Astrocyte (in vitro differentiated cells and primary cell): ENCODE results near the gene PPP1R26. TPM values are rescaled to one million over a fixed set of nuclear protein-coding genes. Genes with fewer than 3 reads are reported as not detected.

ENCODE experiments used
- DNase-seq: peaks from one replicate; pipeline ENCODE4 v3.0.0-alpha.2; 2010; ENCODE audit warnings: low read depth
- FAIRE-seq: peaks from 2 replicates; lab custom pipeline; 2011; peaks lifted over from hg19 to GRCh38; lab: Jason Lieb, UNC
- H2AFZ ChIP-seq: 2 replicates; pipeline ENCODE4 v1.6.0; 2012; ENCODE audit warnings: low read depth, low read length, inconsistent platforms
- H3K27ac ChIP-seq: 2 replicates; pipeline ENCODE4 v1.5.1; 2011; ENCODE audit warnings: low read depth, low read length, inconsistent platforms
- H3K27me3 ChIP-seq: 2 replicates; pipeline ENCODE4 v1.6.0; 2011; ENCODE audit warnings: low read length, inconsistent platforms; ENCODE audit not compliant: insufficient read depth
- H3K36me3 ChIP-seq: 2 replicates; pipeline ENCODE4 v1.5.1; 2011; ENCODE audit warnings: low read length, inconsistent platforms; ENCODE audit not compliant: insufficient read depth
- H3K4me1 ChIP-seq: 2 replicates; pipeline ENCODE4 v1.5.1; 2011; ENCODE audit warnings: low read length, inconsistent platforms; ENCODE audit not compliant: insufficient read depth
- H3K4me2 ChIP-seq: 2 replicates; pipeline ENCODE4 v1.6.0; 2012; ENCODE audit warnings: low read length, inconsistent platforms
- H3K4me3 ChIP-seq: 2 replicates; pipeline ENCODE4 v1.5.1; 2011; ENCODE audit warnings: low read depth, mild to moderate bottlenecking, low read length, inconsistent platforms; ENCODE audit not compliant: insufficient read depth
- H3K79me2 ChIP-seq: 2 replicates; pipeline ENCODE4 v1.6.0; 2012; ENCODE audit warnings: mild to moderate bottlenecking, low read length, inconsistent platforms; ENCODE audit not compliant: insufficient read depth
- H3K9ac ChIP-seq: 2 replicates; pipeline ENCODE4 v1.6.0; 2012; ENCODE audit warnings: mild to moderate bottlenecking, low read length, inconsistent platforms
- H3K9me3 ChIP-seq: 2 replicates; pipeline ENCODE4 v1.5.1; 2012; ENCODE audit warnings: low read depth, mild to moderate bottlenecking, low read length, inconsistent platforms; ENCODE audit not compliant: insufficient read depth
- H4K20me1 ChIP-seq: 2 replicates; pipeline ENCODE4 v1.6.0; 2012; ENCODE audit warnings: low read length, inconsistent platforms; ENCODE audit not compliant: insufficient read depth
- H3K27ac Mint-ChIP-seq: one replicate; pipeline ENCODE4 v1.8.0; 2021; ENCODE audit warnings: mild to moderate bottlenecking, mixed read lengths; ENCODE audit not compliant: unreplicated experiment
- H3K27me3 Mint-ChIP-seq: one replicate; pipeline ENCODE4 v1.8.0; 2021; ENCODE audit warnings: low read depth, mixed read lengths; ENCODE audit not compliant: unreplicated experiment
- H3K36me3 Mint-ChIP-seq: one replicate; pipeline ENCODE4 v1.8.0; 2021; ENCODE audit warnings: low read depth, mixed read lengths; ENCODE audit not compliant: unreplicated experiment
- H3K4me1 Mint-ChIP-seq: one replicate; pipeline ENCODE4 v1.8.0; 2021; ENCODE audit warnings: low read depth, mixed read lengths; ENCODE audit not compliant: unreplicated experiment
- H3K4me3 Mint-ChIP-seq: one replicate; pipeline ENCODE4 v1.8.0; 2021; ENCODE audit warnings: mild to moderate bottlenecking, moderate library complexity, mixed read lengths; ENCODE audit not compliant: unreplicated experiment
- H3K9me3 Mint-ChIP-seq: one replicate; pipeline ENCODE4 v1.8.0; 2021; ENCODE audit warnings: mild to moderate bottlenecking, mixed read lengths; ENCODE audit not compliant: unreplicated experiment
- EZH2 ChIP-seq: IDR thresholded peaks from 2 replicates; pipeline ENCODE4 v1.6.1; 2012; ENCODE audit warnings: mild to moderate bottlenecking, low read length, inconsistent platforms; ENCODE audit not compliant: insufficient read depth
- total RNA-seq: library from RNA; stranded (reverse); gene quantifications from 2 replicates; pipeline ENCODE4 v1.2.1, GENCODE V29; 2021
- TF ChIP-seq, protein P1 (sequence below): IDR thresholded peaks from 2 replicates; pipeline ENCODE4 v1.5.1; 2011; ENCODE audit warnings: low read depth, mild to moderate bottlenecking, inconsistent platforms, low read length, moderate library complexity; ENCODE audit not compliant: insufficient read depth

PPP1R26 gene
- total RNA-seq, 1 donor from 2014 or later = 10.6 TPM

GRCh38 chr9:135523521-135524129 lies 44.0 kb downstream of the PPP1R26 start:
- Mint-ChIP-seq H3K27ac (no peak overlapping the region), H3K27me3 (peaks cover 9% of the 10 kb centered on the region), H3K4me3 (no peak overlapping the region), H3K9me3 (no peaks in the 10 kb centered on the region), H3K36me3 (no peaks in the 10 kb centered on the region), H3K4me1 (peaks cover 7% of the 10 kb centered on the region)
- FAIRE-seq = no peak
- Histone ChIP-seq H3K4me3 (no peak overlapping the region), H3K9me3 (no peaks in the 10 kb centered on the region), H3K27me3 (peaks cover 3% of the 10 kb centered on the region), H3K79me2 (no peaks in the 10 kb centered on the region), H3K36me3 (no peaks in the 10 kb centered on the region), H2AFZ (no peak overlapping the region), H3K27ac (no peak overlapping the region), H3K4me1 (no peaks in the 10 kb centered on the region), H3K9ac (no peak overlapping the region), H4K20me1 (no peaks in the 10 kb centered on the region), H3K4me2 (no peak overlapping the region)
- TF ChIP-seq, protein P1, sequence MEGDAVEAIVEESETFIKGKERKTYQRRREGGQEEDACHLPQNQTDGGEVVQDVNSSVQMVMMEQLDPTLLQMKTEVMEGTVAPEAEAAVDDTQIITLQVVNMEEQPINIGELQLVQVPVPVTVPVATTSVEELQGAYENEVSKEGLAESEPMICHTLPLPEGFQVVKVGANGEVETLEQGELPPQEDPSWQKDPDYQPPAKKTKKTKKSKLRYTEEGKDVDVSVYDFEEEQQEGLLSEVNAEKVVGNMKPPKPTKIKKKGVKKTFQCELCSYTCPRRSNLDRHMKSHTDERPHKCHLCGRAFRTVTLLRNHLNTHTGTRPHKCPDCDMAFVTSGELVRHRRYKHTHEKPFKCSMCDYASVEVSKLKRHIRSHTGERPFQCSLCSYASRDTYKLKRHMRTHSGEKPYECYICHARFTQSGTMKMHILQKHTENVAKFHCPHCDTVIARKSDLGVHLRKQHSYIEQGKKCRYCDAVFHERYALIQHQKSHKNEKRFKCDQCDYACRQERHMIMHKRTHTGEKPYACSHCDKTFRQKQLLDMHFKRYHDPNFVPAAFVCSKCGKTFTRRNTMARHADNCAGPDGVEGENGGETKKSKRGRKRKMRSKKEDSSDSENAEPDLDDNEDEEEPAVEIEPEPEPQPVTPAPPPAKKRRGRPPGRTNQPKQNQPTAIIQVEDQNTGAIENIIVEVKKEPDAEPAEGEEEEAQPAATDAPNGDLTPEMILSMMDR = no peak
- no peak for TF ChIP-seq EZH2
- no peak for DNase-seq

DNA sequence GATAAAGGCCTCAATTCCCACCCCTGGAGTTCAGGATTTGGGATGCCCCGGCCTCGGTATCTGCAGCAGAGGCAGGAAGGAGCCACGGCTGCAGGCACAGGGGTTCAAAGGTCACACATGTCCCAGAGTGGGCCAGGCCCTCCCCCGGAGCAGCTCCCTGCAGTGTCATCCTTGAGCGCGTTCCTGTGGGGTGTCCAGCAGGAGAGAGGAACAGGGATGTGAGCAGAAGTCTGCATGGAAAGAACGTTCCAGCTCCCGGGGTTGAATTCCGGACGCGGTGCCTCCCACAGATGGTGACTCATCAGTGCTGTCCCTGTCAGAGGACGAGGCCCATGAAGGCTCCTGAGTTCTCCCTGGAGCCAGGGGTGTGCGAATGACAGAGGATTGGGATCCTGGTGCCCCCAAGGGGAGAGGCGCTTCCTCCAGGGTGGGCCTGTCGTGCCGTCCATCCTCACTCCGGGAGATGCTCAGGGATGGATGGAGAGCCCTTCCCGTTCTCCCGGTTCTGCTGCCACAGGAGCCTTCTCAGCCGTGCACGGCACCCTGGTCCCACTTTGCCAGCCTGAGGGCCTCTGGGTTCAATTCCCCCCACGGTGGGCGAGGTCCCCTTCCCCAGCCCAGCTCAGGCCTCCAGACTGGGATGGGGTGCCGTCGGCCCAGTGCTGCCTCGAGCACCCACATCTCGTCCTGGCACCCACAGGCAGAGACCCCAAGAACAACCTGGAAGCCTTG lies 44.7 kb downstream of the PPP1R26 start:
- H2AFZ ChIP-seq = no peak overlapping the region
- Mint-ChIP-seq H3K4me1 (peaks cover 9% of the 10 kb centered on the region), H3K27ac (no peak overlapping the region), H3K9me3 (no peaks in the 10 kb centered on the region), H3K4me3 (no peak overlapping the region), H3K27me3 (peaks cover 9% of the 10 kb centered on the region), H3K36me3 (no peaks in the 10 kb centered on the region)
- no peak overlapping the region for H3K4me2 ChIP-seq
- peaks cover 3% of the 10 kb centered on the region for H3K27me3 ChIP-seq
- no peaks in the 10 kb centered on the region for H3K4me1 ChIP-seq
- H3K9me3 ChIP-seq = no peaks in the 10 kb centered on the region
- no peaks in the 10 kb centered on the region for H3K79me2 ChIP-seq
- H3K9ac ChIP-seq = no peak overlapping the region
- no peak for TF ChIP-seq EZH2
- TF ChIP-seq, protein P1 = no peak
- DNase-seq (no peak), FAIRE-seq (no peak)
- no peak overlapping the region for H3K27ac ChIP-seq
- no peaks in the 10 kb centered on the region for H3K36me3 ChIP-seq
- no peak overlapping the region for H3K4me3 ChIP-seq
- H4K20me1 ChIP-seq = no peaks in the 10 kb centered on the region
